HG03060 (cell line): ENCODE data around the gene NECAB3.

Experiments used
- ATAC-seq: cut with Tn5 transposase; IDR thresholded peaks from one replicate; pipeline ENCODE4 v1.9.1; 2021; ENCODE audit warnings: low read depth, moderate number of reproducible peaks; ENCODE audit not compliant: unreplicated experiment

NECAB3 gene

GRCh38 chr20:33627577-33628216, 46.5 kb downstream of the NECAB3 start:
- ATAC-seq, result no peak

GRCh38 chr20:33626190-33626589, 48.0 kb downstream of the NECAB3 start:
- ATAC-seq, result no peak

GRCh38 chr20:33624399-33624798, 49.8 kb downstream of the NECAB3 start:
- no peak for ATAC-seq

GRCh38 chr20:33622705-33623365, 51.4 kb downstream of the NECAB3 start:
- ATAC-seq, result no peak

GRCh38 chr20:33621717-33622400, 52.4 kb downstream of the NECAB3 start:
- ATAC-seq, result no peak

GRCh38 chr20:33612001-33612400, 62.2 kb downstream of the NECAB3 start:
- no peak for ATAC-seq

- no peak for ATAC-seq
These were observed 63.1 kb downstream of the NECAB3 start for GRCh38 chr20:33611106-33611505.

- no peak for ATAC-seq
These were observed 64.7 kb downstream of the NECAB3 start for GRCh38 chr20:33609504-33609903.
